ENCODE data around the gene PDAP1.

- TF ChIP-seq POLR2AphosphoS5 (IDR thresholded peaks at IDR 0.05; ENCODE audit: low read depth, low read length) = no peak
- no peak for TF ChIP-seq CTCF (IDR thresholded peaks at IDR 0.05)
Measured at GRCh38 chr7:99437946-99438572, 29.7 kb upstream of the PDAP1 start.
